Adrenal gland (tissue), 5 donors: ENCODE results near the gene CRTC1.

Source experiments
- POLR2A ChIP-seq, 2 donors: fragments of 450-650 bp; IDR thresholded peaks; one replicate each; pipeline ENCODE4 v1.6.1; 2017; ENCODE audit warnings: antibody characterized with exemption in 2 of 2, mild to moderate bottlenecking in 2 of 2, moderate library complexity in 1 of 2
- TF ChIP-seq, protein P1 (sequence below), 6 experiments: fragments of 450-650 bp in 4 of 6; fragments of 200-600 bp in 2 of 6; sonication (generic) in 1 of 6; IDR thresholded peaks; 1 replicate in 5 of 6; 2 replicates in 1 of 6; pipeline versions ENCODE4 v1.5.1 to v1.8.0; 2016 to 2021; ENCODE audit warnings: antibody characterized with exemption in 6 of 6, mild to moderate bottlenecking in 2 of 6, moderate library complexity in 1 of 6
- donor health status: DM: no; HTN: no; CAD: no.

DNA sequence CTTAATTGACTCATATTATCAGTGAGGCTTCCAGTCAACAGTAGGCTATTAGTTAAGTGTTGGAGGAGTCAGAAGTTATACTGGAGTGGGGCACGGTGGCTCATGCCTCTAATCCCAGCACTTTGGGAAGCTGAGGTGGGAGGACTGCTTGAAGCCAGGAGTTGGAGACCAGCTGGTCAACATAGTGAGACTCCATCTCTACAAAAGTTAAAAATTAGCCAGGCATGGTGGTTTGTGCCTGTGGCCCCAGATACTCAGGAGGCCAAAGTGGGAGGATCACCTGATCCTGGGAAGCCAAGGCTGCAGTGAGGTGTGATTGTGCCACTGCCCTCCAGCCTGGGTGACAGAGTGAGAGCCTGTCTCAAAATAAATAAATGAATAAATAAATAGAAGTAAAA is 54.5 kb downstream of the CRTC1 start:
- TF ChIP-seq, protein P1, sequence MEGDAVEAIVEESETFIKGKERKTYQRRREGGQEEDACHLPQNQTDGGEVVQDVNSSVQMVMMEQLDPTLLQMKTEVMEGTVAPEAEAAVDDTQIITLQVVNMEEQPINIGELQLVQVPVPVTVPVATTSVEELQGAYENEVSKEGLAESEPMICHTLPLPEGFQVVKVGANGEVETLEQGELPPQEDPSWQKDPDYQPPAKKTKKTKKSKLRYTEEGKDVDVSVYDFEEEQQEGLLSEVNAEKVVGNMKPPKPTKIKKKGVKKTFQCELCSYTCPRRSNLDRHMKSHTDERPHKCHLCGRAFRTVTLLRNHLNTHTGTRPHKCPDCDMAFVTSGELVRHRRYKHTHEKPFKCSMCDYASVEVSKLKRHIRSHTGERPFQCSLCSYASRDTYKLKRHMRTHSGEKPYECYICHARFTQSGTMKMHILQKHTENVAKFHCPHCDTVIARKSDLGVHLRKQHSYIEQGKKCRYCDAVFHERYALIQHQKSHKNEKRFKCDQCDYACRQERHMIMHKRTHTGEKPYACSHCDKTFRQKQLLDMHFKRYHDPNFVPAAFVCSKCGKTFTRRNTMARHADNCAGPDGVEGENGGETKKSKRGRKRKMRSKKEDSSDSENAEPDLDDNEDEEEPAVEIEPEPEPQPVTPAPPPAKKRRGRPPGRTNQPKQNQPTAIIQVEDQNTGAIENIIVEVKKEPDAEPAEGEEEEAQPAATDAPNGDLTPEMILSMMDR (IDR thresholded peaks at IDR 0.05) = no peak
- TF ChIP-seq POLR2A (IDR thresholded peaks at IDR 0.05) = no peak
